Gastroesophageal sphincter (tissue), 3 donors: Measurements from ENCODE around the gene RAX.

Experiments used
- EP300 ChIP-seq: sonication (generic); formaldehyde crosslinking; IDR thresholded peaks from one replicate; pipeline ENCODE4 v1.6.1; 2017; ENCODE audit warnings: antibody characterized with exemption, mild to moderate bottlenecking
- POLR2AphosphoS5 ChIP-seq: sonication (generic); formaldehyde crosslinking; IDR thresholded peaks from one replicate; pipeline ENCODE4 v1.6.1; 2017; ENCODE audit warnings: antibody characterized with exemption
- TF ChIP-seq, protein P1 (sequence below), 4 experiments: fragments of 200-600 bp in 2 of 4; fragments of 450-650 bp in 2 of 4; sonication (generic) in 1 of 4; IDR thresholded peaks; one replicate each; pipeline ENCODE4 v1.5.1; 2017 to 2019; ENCODE audit warnings: antibody characterized with exemption in 4 of 4, mild to moderate bottlenecking in 2 of 4, moderate library complexity in 2 of 4

DNA sequence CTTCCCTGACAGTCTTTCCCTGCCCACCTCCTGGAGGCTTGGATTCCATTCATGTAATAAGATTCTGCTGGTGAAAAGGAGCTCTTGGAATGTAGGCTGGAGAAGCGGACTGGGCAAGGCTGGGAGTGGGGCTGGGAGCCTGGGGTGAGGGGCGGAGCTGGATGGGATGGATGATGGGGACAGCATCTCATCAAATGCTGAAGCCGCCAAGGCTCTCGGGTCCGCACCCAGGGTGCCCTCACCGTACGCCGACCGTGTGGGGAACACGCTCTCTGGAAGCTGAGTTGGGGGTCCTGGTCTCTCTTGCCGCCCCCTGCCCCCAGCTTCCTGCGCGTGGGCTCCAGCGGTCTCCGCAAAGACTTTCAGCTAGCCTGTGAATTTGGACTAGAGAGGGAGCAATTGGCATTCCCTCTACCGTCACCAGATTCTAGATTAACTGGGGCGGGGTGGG lies 9.1 kb downstream of the RAX start:
- TF ChIP-seq, protein P1, sequence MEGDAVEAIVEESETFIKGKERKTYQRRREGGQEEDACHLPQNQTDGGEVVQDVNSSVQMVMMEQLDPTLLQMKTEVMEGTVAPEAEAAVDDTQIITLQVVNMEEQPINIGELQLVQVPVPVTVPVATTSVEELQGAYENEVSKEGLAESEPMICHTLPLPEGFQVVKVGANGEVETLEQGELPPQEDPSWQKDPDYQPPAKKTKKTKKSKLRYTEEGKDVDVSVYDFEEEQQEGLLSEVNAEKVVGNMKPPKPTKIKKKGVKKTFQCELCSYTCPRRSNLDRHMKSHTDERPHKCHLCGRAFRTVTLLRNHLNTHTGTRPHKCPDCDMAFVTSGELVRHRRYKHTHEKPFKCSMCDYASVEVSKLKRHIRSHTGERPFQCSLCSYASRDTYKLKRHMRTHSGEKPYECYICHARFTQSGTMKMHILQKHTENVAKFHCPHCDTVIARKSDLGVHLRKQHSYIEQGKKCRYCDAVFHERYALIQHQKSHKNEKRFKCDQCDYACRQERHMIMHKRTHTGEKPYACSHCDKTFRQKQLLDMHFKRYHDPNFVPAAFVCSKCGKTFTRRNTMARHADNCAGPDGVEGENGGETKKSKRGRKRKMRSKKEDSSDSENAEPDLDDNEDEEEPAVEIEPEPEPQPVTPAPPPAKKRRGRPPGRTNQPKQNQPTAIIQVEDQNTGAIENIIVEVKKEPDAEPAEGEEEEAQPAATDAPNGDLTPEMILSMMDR (IDR thresholded peaks at IDR 0.05), result no peak
- TF ChIP-seq EP300, result no peak
- no peak for TF ChIP-seq POLR2AphosphoS5
